ENCODE measurements around the gene LRRC3C.
A peak's percentile ranks its signal among the peaks of the same experiment; 100 is the strongest.
"Not testable (repeated sequence)": the region's sequence is repeated elsewhere in the genome, so short reads cannot be mapped to it uniquely, and the experiment has no call there.

The LRRC3C gene, protein sequence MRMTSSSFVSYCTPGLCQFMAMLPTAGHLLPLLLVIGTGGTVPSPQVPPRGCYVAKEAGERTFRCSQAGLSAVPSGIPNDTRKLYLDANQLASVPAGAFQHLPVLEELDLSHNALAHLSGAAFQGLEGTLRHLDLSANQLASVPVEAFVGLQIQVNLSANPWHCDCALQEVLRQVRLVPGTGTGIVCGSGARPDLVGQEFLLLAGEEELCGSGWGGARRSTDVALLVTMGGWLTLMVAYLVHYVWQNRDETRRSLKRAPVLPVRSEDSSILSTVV

DNA sequence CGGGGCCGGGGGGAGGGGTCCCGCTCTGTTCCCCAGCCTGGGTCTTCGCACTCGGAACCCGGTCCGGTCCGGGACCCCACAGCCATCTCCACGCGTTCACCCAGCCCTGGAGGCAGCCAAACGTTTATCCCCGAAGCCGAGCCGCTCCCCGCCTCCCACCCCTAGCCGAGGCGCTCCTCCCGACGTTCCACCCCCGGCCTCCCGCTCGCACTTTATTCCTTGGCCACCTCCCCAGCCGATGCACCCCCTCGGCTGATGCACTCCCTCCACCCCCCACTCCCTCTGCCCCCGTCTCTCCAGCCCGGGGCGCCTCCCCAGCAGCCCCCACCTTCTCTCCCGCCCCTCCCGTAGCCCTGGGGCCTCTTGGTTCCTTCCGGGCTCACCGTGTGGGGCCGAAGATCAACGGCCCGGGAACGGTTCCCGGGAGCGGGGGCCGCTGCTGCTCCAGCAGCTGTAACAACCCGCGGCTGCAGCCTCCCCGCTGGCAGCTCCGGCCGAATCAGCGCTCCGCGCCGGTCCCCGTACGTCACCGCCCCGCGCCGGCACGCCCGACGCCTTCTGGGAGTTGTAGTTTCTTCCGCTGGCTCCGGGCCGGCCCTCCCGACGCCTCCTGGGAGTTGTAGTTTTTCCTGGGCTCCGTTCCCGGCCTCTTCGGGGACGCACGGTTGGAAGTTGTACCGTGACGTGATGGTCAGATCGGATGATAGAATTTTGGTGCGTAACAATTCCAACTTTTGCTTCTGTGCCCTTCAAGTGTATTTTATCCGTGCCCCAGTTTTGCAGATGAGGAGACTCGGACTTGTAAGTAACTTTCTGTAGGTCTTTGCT lies at the start of gene LRRC3C, which contains the start of gene ORMDL3:
Gene LRRC3C (plus strand): TSS at position 632 of the 828 bp plus-strand sequence. CDS start 13,792 bp downstream, outside the sequence.
Gene ORMDL3 (minus strand): TSS at position 501 of the 828 bp plus-strand sequence. CDS start 3,398 bp downstream, outside the sequence.
- peaks cover 44% of the 10 kb centered on the region in 2 donors for H3K4me1 ChIP-seq (ENCODE audit: control insufficient read depth in 1 of 2, insufficient read depth in 2 of 2, low read length in 2 of 2)
- H3K4me3 ChIP-seq (ENCODE audit: low read depth in 1 of 2, low read length in 2 of 2): peak within 1 kb of the TSS; percentile 77 to 84
- H3K27ac ChIP-seq (ENCODE audit: low read depth, low read length): peak within 1 kb of the TSS; percentile 87
- H3K9ac ChIP-seq (ENCODE audit: low read depth in 1 of 2, low read length in 2 of 2): peak within 1 kb of the TSS; percentile 82 to 95
- peaks cover 19% of the 10 kb centered on the region in 2 donors for H3K36me3 ChIP-seq (ENCODE audit: control insufficient read depth in 1 of 2, insufficient read depth in 2 of 2, low read length in 2 of 2)
- no peaks in the 10 kb centered on the region for H3K27me3 ChIP-seq (ENCODE audit: control insufficient read depth in 1 of 2, insufficient read depth in 2 of 2, low read length in 2 of 2)
- no peaks in the 10 kb centered on the region for H3K9me3 ChIP-seq (ENCODE audit: control insufficient read depth in 1 of 2, low read length in 2 of 2)

DNA sequence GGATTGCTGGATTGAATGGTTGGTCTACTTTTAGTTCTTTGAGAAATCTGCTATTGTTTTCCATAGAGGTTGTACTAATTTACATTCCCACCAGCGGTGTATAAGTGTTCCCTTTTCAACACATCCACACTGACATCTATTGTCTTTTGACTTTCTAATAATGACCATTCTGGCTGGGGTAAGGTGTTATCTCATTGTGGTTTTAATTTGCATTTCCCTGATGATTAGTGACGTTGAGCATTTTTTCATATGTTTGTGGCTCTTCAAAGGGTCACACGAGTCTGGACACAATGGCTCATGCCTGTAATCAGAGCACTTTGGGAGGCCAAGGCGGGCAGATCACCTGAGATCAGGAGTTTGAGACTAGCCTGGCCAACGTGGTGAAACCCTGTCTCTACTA lies 41.4 kb upstream of the LRRC3C start:
- not testable (repeated sequence) for H3K9me3 ChIP-seq (ENCODE audit: control insufficient read depth in 1 of 2, low read length in 2 of 2); H3K4me3 ChIP-seq (ENCODE audit: low read depth in 1 of 2, low read length in 2 of 2); H3K36me3 ChIP-seq (ENCODE audit: control insufficient read depth in 1 of 2, insufficient read depth in 2 of 2, low read length in 2 of 2); H3K27ac ChIP-seq (ENCODE audit: low read depth, low read length); H3K4me1 ChIP-seq (ENCODE audit: control insufficient read depth in 1 of 2, insufficient read depth in 2 of 2, low read length in 2 of 2); H3K9ac ChIP-seq (ENCODE audit: low read depth in 1 of 2, low read length in 2 of 2); H3K27me3 ChIP-seq (ENCODE audit: control insufficient read depth in 1 of 2, insufficient read depth in 2 of 2, low read length in 2 of 2)

- Histone ChIP-seq H3K27ac (ENCODE audit: low read depth, low read length) (no peak overlapping the region), H3K9me3 (ENCODE audit: control insufficient read depth in 1 of 2, low read length in 2 of 2) (no peaks in the 10 kb centered on the region), H3K4me3 (ENCODE audit: low read depth in 1 of 2, low read length in 2 of 2) (no peak overlapping the region), H3K36me3 (ENCODE audit: control insufficient read depth in 1 of 2, insufficient read depth in 2 of 2, low read length in 2 of 2) (no peaks in the 10 kb centered on the region), H3K27me3 (ENCODE audit: control insufficient read depth in 1 of 2, insufficient read depth in 2 of 2, low read length in 2 of 2) (no peaks in the 10 kb centered on the region), H3K9ac (ENCODE audit: low read depth in 1 of 2, low read length in 2 of 2) (no peak overlapping the region), H3K4me1 (ENCODE audit: control insufficient read depth in 1 of 2, insufficient read depth in 2 of 2, low read length in 2 of 2) (no peaks in the 10 kb centered on the region)
These were observed 40.5 kb upstream of the LRRC3C start for GRCh38 chr17:39887078-39887477.

- H3K4me1 ChIP-seq (ENCODE audit: control insufficient read depth in 1 of 2, insufficient read depth in 2 of 2, low read length in 2 of 2): no peaks in the 10 kb centered on the region
- H3K27me3 ChIP-seq (ENCODE audit: control insufficient read depth in 1 of 2, insufficient read depth in 2 of 2, low read length in 2 of 2): no peaks in the 10 kb centered on the region
- no peak overlapping the region for H3K9ac ChIP-seq (ENCODE audit: low read depth in 1 of 2, low read length in 2 of 2)
- H3K4me3 ChIP-seq (ENCODE audit: low read depth in 1 of 2, low read length in 2 of 2): no peak overlapping the region
- H3K36me3 ChIP-seq (ENCODE audit: control insufficient read depth in 1 of 2, insufficient read depth in 2 of 2, low read length in 2 of 2): no peaks in the 10 kb centered on the region
- H3K9me3 ChIP-seq (ENCODE audit: control insufficient read depth in 1 of 2, low read length in 2 of 2): no peaks in the 10 kb centered on the region
- H3K27ac ChIP-seq (ENCODE audit: low read depth, low read length): no peak overlapping the region
These were observed 38.3 kb upstream of the LRRC3C start for GRCh38 chr17:39889200-39889599.

- H3K9me3 ChIP-seq (ENCODE audit: control insufficient read depth in 1 of 2, low read length in 2 of 2): no peaks in the 10 kb centered on the region
- no peak overlapping the region for H3K4me3 ChIP-seq (ENCODE audit: low read depth in 1 of 2, low read length in 2 of 2)
- H3K27me3 ChIP-seq (ENCODE audit: control insufficient read depth in 1 of 2, insufficient read depth in 2 of 2, low read length in 2 of 2): no peaks in the 10 kb centered on the region
- no peaks in the 10 kb centered on the region for H3K36me3 ChIP-seq (ENCODE audit: control insufficient read depth in 1 of 2, insufficient read depth in 2 of 2, low read length in 2 of 2)
- no peaks in the 10 kb centered on the region for H3K4me1 ChIP-seq (ENCODE audit: control insufficient read depth in 1 of 2, insufficient read depth in 2 of 2, low read length in 2 of 2)
- no peak overlapping the region for H3K9ac ChIP-seq (ENCODE audit: low read depth in 1 of 2, low read length in 2 of 2)
- H3K27ac ChIP-seq (ENCODE audit: low read depth, low read length): no peak overlapping the region
These were observed 32.7 kb upstream of the LRRC3C start for GRCh38 chr17:39894681-39895376.

- Histone ChIP-seq H3K27ac (ENCODE audit: low read depth, low read length) (no peak overlapping the region), H3K9me3 (ENCODE audit: control insufficient read depth in 1 of 2, low read length in 2 of 2) (no peaks in the 10 kb centered on the region), H3K4me3 (ENCODE audit: low read depth in 1 of 2, low read length in 2 of 2) (no peak overlapping the region), H3K36me3 (ENCODE audit: control insufficient read depth in 1 of 2, insufficient read depth in 2 of 2, low read length in 2 of 2) (no peaks in the 10 kb centered on the region), H3K27me3 (ENCODE audit: control insufficient read depth in 1 of 2, insufficient read depth in 2 of 2, low read length in 2 of 2) (no peaks in the 10 kb centered on the region), H3K4me1 (ENCODE audit: control insufficient read depth in 1 of 2, insufficient read depth in 2 of 2, low read length in 2 of 2) (no peaks in the 10 kb centered on the region), H3K9ac (ENCODE audit: low read depth in 1 of 2, low read length in 2 of 2) (no peak overlapping the region)
These were observed 29.4 kb upstream of the LRRC3C start for GRCh38 chr17:39898088-39898487.

GRCh38 chr17:39899215-39899614 lies 28.3 kb upstream of the LRRC3C start:
- Histone ChIP-seq H3K4me1 (ENCODE audit: control insufficient read depth in 1 of 2, insufficient read depth in 2 of 2, low read length in 2 of 2) (no peaks in the 10 kb centered on the region), H3K36me3 (ENCODE audit: control insufficient read depth in 1 of 2, insufficient read depth in 2 of 2, low read length in 2 of 2) (peaks cover 6 to 7% of the 10 kb centered on the region in 2 donors), H3K9ac (ENCODE audit: low read depth in 1 of 2, low read length in 2 of 2) (no peak overlapping the region), H3K9me3 (ENCODE audit: control insufficient read depth in 1 of 2, low read length in 2 of 2) (no peaks in the 10 kb centered on the region), H3K27me3 (ENCODE audit: control insufficient read depth in 1 of 2, insufficient read depth in 2 of 2, low read length in 2 of 2) (no peaks in the 10 kb centered on the region), H3K27ac (ENCODE audit: low read depth, low read length) (no peak overlapping the region), H3K4me3 (ENCODE audit: low read depth in 1 of 2, low read length in 2 of 2) (no peak overlapping the region)

DNA sequence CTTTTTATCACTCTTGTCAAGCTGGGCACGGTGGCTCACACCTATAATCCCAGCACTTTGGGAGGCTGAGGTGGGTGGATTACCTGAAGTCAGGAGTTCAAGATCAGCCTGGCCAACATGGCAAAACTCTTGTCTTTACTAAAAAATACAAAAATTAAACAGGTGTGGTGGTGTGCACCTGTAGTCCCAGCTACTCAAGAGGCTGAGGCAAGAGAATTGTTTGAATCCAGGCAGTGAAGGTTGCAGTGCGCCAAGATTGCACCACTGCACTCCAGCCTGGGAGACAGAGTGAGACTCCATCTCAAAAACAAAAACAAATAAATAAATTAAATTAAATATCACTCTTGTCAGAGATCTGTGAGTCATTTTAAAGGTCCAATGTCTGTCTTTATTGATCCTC lies 25.5 kb upstream of the LRRC3C start:
- not testable (repeated sequence) for H3K9ac ChIP-seq (ENCODE audit: low read depth in 1 of 2, low read length in 2 of 2); H3K27ac ChIP-seq (ENCODE audit: low read depth, low read length); H3K27me3 ChIP-seq (ENCODE audit: control insufficient read depth in 1 of 2, insufficient read depth in 2 of 2, low read length in 2 of 2); H3K4me1 ChIP-seq (ENCODE audit: control insufficient read depth in 1 of 2, insufficient read depth in 2 of 2, low read length in 2 of 2); H3K4me3 ChIP-seq (ENCODE audit: low read depth in 1 of 2, low read length in 2 of 2); H3K9me3 ChIP-seq (ENCODE audit: control insufficient read depth in 1 of 2, low read length in 2 of 2)
- H3K36me3 ChIP-seq (ENCODE audit: control insufficient read depth in 1 of 2, insufficient read depth in 2 of 2, low read length in 2 of 2): peaks cover 17 to 31% of the 10 kb centered on the region in 2 donors

GRCh38 chr17:39903158-39903884 lies 24.2 kb upstream of the LRRC3C start:
- H3K9ac ChIP-seq (ENCODE audit: low read depth in 1 of 2, low read length in 2 of 2): no peak overlapping the region
- no peak overlapping the region for H3K4me3 ChIP-seq (ENCODE audit: low read depth in 1 of 2, low read length in 2 of 2)
- H3K27ac ChIP-seq (ENCODE audit: low read depth, low read length): no peak overlapping the region
- H3K36me3 ChIP-seq (ENCODE audit: control insufficient read depth in 1 of 2, insufficient read depth in 2 of 2, low read length in 2 of 2): peaks cover 21 to 39% of the 10 kb centered on the region in 2 donors
- no peaks in the 10 kb centered on the region for H3K9me3 ChIP-seq (ENCODE audit: control insufficient read depth in 1 of 2, low read length in 2 of 2)
- H3K4me1 ChIP-seq (ENCODE audit: control insufficient read depth in 1 of 2, insufficient read depth in 2 of 2, low read length in 2 of 2): no peaks in the 10 kb centered on the region
- H3K27me3 ChIP-seq (ENCODE audit: control insufficient read depth in 1 of 2, insufficient read depth in 2 of 2, low read length in 2 of 2): no peaks in the 10 kb centered on the region
